Measurements from ENCODE around the gene NRIP3. TPM values are rescaled to one million over a fixed set of nuclear protein-coding genes. Genes with fewer than 3 reads are reported as not detected.

Gene NRIP3
- polyA plus RNA-seq, 3 donors: 0.28 to 4.8 (median 1.0) TPM

DNA sequence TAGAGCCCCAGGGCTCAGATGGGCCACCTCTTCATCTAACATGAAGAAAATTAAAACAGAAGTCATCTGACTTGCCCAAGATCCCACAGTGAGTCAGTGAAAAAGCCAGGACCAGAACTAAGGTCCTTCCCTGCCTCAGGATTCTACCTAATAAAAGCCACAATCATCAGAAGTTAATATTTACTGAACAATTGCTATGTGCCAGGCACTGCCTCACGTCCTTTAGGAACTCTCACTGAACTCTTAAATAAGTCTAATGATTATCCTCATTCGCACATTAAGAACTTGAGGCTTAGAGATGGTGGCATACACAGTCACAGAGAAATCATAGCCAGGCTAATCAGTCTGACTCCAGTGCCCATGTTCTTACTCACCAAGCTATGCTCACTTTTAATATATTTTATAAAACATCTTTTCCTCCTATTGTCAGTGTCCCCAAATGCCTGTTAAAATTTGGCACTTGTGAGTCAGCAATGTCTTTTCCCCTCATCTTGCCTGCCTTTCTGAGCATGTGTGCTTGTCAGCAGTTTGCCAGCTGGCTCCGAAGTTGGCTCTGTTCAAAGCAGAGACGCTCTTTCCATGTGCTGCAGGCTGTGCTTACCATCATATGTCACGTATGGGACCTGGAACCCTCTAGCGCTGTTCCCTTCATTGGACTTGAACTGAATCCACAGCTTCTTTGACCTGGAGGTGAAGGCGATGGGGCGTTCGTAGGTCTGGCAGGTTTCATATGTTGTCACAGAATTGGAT lies 21.5 kb upstream of the NRIP3 start:
- no peaks in the 10 kb centered on the region for H3K4me1 ChIP-seq (ENCODE audit: control insufficient read depth in 1 of 2, insufficient read depth in 2 of 2, low read length in 2 of 2)
- no peak overlapping the region for H2AFZ ChIP-seq (ENCODE audit: insufficient read depth, low read depth, low read length, poor library complexity, severe bottlenecking)
- Mint-ChIP-seq H3K36me3 (no peaks in the 10 kb centered on the region), H3K27ac (no peak overlapping the region), H3K4me1 (peaks cover 3% of the 10 kb centered on the region), H3K27me3 (ENCODE audit: low read depth in 3 of 3) (peaks cover 2 to 10% (median 3%) of the 10 kb centered on the region in 3 donors), H3K4me3 (no peak overlapping the region), H3K9me3 (no peaks in the 10 kb centered on the region)
- no peaks in the 10 kb centered on the region for H3K36me3 ChIP-seq (replicated peaks in 1 of 2; ENCODE audit: control insufficient read depth in 1 of 2, insufficient read depth in 2 of 2, low read length in 2 of 2)
- TF ChIP-seq, protein P1, sequence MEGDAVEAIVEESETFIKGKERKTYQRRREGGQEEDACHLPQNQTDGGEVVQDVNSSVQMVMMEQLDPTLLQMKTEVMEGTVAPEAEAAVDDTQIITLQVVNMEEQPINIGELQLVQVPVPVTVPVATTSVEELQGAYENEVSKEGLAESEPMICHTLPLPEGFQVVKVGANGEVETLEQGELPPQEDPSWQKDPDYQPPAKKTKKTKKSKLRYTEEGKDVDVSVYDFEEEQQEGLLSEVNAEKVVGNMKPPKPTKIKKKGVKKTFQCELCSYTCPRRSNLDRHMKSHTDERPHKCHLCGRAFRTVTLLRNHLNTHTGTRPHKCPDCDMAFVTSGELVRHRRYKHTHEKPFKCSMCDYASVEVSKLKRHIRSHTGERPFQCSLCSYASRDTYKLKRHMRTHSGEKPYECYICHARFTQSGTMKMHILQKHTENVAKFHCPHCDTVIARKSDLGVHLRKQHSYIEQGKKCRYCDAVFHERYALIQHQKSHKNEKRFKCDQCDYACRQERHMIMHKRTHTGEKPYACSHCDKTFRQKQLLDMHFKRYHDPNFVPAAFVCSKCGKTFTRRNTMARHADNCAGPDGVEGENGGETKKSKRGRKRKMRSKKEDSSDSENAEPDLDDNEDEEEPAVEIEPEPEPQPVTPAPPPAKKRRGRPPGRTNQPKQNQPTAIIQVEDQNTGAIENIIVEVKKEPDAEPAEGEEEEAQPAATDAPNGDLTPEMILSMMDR (IDR thresholded peaks at IDR 0.05): no peak
- no peaks in the 10 kb centered on the region for H3K79me2 ChIP-seq (ENCODE audit: insufficient read depth, low read length)
- H4K20me1 ChIP-seq (ENCODE audit: insufficient read depth, low read length): no peaks in the 10 kb centered on the region
- no peak overlapping the region for H3K27ac ChIP-seq (ENCODE audit: low read depth in 1 of 2, low read length in 2 of 2)
- intact Hi-C loops (cut with micrococcal nuclease): no loop called here
- H3K4me3 ChIP-seq (replicated peaks in 1 of 3; ENCODE audit: low read depth in 2 of 3, low read length in 3 of 3): no peak overlapping the region
- WGBS (ENCODE audit: insufficient coverage): 98% methylated on average over 6 of the region's 9 CpGs
- H3K4me2 ChIP-seq (replicated peaks; ENCODE audit: extremely low read depth, low read length, poor library complexity, severe bottlenecking): no peak overlapping the region
- H3K9ac ChIP-seq (ENCODE audit: insufficient read depth, low read length, poor library complexity, severe bottlenecking): no peak overlapping the region
- no peak for DNase-seq
- H3K27me3 ChIP-seq (ENCODE audit: control insufficient read depth in 2 of 2, insufficient read depth in 2 of 2, low read length in 2 of 2): no peaks in the 10 kb centered on the region
- H3K9me3 ChIP-seq (replicated peaks in 1 of 2; ENCODE audit: control insufficient read depth in 1 of 2, insufficient read depth in 1 of 2, low read length in 2 of 2): no peaks in the 10 kb centered on the region

DNA sequence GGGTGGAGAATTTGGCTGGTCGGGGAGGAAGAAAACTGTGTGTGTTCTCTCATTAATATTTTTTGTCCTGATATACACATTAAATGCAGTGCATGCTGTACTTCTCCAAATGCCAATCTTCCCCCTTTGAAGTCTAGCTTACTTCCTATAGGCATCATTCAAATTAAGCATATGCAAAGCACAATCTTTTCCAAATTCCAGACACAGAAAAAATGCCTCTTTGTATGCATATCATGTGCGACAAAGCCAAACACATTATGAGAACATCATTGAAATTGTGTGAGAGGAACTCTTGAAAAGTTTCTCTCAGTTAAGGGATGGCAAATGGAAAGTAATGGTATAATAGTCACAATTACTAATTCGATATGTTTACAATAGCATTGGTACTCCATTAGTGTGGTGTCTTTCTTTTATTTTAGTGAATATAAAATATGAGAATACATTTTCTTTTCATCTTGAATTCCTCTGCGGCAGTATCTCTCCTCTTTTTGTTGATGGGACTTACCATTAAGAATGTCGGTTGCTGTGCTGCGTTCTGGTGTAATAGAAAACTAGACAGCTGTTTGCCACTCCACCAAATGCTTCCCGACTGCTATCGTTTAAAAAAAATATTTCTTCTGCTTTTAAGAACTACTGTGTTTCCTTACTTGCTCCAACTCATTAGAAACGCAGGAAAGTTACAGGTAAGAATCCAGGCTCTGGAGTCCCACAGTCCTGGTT lies 19.3 kb upstream of the NRIP3 start:
- no peak overlapping the region for H3K4me2 ChIP-seq (replicated peaks; ENCODE audit: extremely low read depth, low read length, poor library complexity, severe bottlenecking)
- Mint-ChIP-seq H3K36me3 (no peaks in the 10 kb centered on the region), H3K27ac (peak overlapping the region in 2 of 7 donors; percentile 0 to 33), H3K4me1 (peaks cover 9% of the 10 kb centered on the region), H3K9me3 (peaks cover 0 to 3% (median under 1%) of the 10 kb centered on the region in 7 donors), H3K4me3 (no peak overlapping the region), H3K27me3 (ENCODE audit: low read depth in 3 of 3) (peaks cover 2 to 8% (median 3%) of the 10 kb centered on the region in 3 donors)
- no peak overlapping the region for H3K4me3 ChIP-seq (replicated peaks in 1 of 3; ENCODE audit: low read depth in 2 of 3, low read length in 3 of 3)
- H3K27ac ChIP-seq (ENCODE audit: low read depth in 1 of 2, low read length in 2 of 2): no peak overlapping the region
- H3K9ac ChIP-seq (ENCODE audit: insufficient read depth, low read length, poor library complexity, severe bottlenecking): no peak overlapping the region
- H3K36me3 ChIP-seq (replicated peaks in 1 of 2; ENCODE audit: control insufficient read depth in 1 of 2, insufficient read depth in 2 of 2, low read length in 2 of 2): no peaks in the 10 kb centered on the region
- intact Hi-C loops (cut with micrococcal nuclease): no loop called here
- no peaks in the 10 kb centered on the region for H4K20me1 ChIP-seq (ENCODE audit: insufficient read depth, low read length)
- no peaks in the 10 kb centered on the region for H3K9me3 ChIP-seq (replicated peaks in 1 of 2; ENCODE audit: control insufficient read depth in 1 of 2, insufficient read depth in 1 of 2, low read length in 2 of 2)
- no peaks in the 10 kb centered on the region for H3K79me2 ChIP-seq (ENCODE audit: insufficient read depth, low read length)
- TF ChIP-seq, protein P1 (IDR thresholded peaks at IDR 0.05): no peak
- DNase-seq: no peak
- WGBS (ENCODE audit: insufficient coverage): 100% methylated on average over 1 of the region's 9 CpGs
- peak overlapping the region; percentile 1 for H2AFZ ChIP-seq (ENCODE audit: insufficient read depth, low read depth, low read length, poor library complexity, severe bottlenecking)
- H3K27me3 ChIP-seq (ENCODE audit: control insufficient read depth in 2 of 2, insufficient read depth in 2 of 2, low read length in 2 of 2): no peaks in the 10 kb centered on the region
- peaks cover 4 to 5% of the 10 kb centered on the region in 2 donors for H3K4me1 ChIP-seq (ENCODE audit: control insufficient read depth in 1 of 2, insufficient read depth in 2 of 2, low read length in 2 of 2)

Measured in CD14-positive monocyte (primary cell).